ENCODE data around the gene ASTN2. TPM values are rescaled to one million over a fixed set of nuclear protein-coding genes. Genes with fewer than 3 reads are reported as not detected.

ASTN2 gene
- total and polyA plus RNA-seq, 12 donors, result 1.9 to 11.1 (median 4.0) TPM

- no peaks in the 10 kb centered on the region for H3K4me1 ChIP-seq
- no peak for TF ChIP-seq CTCF (IDR thresholded peaks at IDR 0.05)
- 30 to 36% methylated on average over 3 of the region's 3 CpGs for WGBS, 2 donors
- no peak overlapping the region for H3K4me3 ChIP-seq
- no peak overlapping the region for H3K27ac ChIP-seq
- ATAC-seq (no peak), DNase-seq (no peak)
- no peaks in the 10 kb centered on the region for H3K9me3 ChIP-seq
- peaks cover 0 to 3% (median 0%) of the 10 kb centered on the region in 7 donors for H3K27me3 ChIP-seq
- no peaks in the 10 kb centered on the region for H3K36me3 ChIP-seq
- intact Hi-C loops (cut with DNase I), result no loop called here
These were observed 311.3 kb downstream of the ASTN2 start for GRCh38 chr9:117103438-117104110.

GRCh38 chr9:117101008-117101407, 313.8 kb downstream of the ASTN2 start:
- Histone ChIP-seq H3K36me3 (no peaks in the 10 kb centered on the region), H3K27me3 (peaks cover 0 to 3% (median 0%) of the 10 kb centered on the region in 7 donors), H3K4me1 (no peaks in the 10 kb centered on the region), H3K4me3 (no peak overlapping the region), H3K27ac (no peak overlapping the region), H3K9me3 (no peaks in the 10 kb centered on the region)
- ATAC-seq (no peak), DNase-seq (no peak)
- intact Hi-C loops (cut with DNase I), result no loop called here
- 83 to 100% methylated on average over 1 of the region's 1 CpG for WGBS, 2 donors
- no peak for TF ChIP-seq CTCF (IDR thresholded peaks at IDR 0.05)

GRCh38 chr9:117098331-117098730, 316.5 kb downstream of the ASTN2 start:
- intact Hi-C loops (cut with DNase I), result loop anchor here in 1 of 10 donors (10.0 kb wide), 1 partner anchor 1666 kb away; no protein-coding TSS in a partner anchor
- peaks cover 0 to 6% (median 0%) of the 10 kb centered on the region in 9 donors for H3K4me1 ChIP-seq

GRCh38 chr9:117097761-117098160, 317.1 kb downstream of the ASTN2 start:
- Histone ChIP-seq H3K27me3 (no peaks in the 10 kb centered on the region), H3K4me1 (peaks cover 0 to 6% (median 0%) of the 10 kb centered on the region in 9 donors), H3K36me3 (no peaks in the 10 kb centered on the region), H3K9me3 (no peaks in the 10 kb centered on the region), H3K27ac (no peak overlapping the region), H3K4me3 (no peak overlapping the region)
- intact Hi-C loops (cut with DNase I), result loop anchor here in 1 of 10 donors (10.0 kb wide), 1 partner anchor 1667 kb away; no protein-coding TSS in a partner anchor
- no peak for ATAC-seq
- 83 to 85% methylated on average over 3 of the region's 3 CpGs for WGBS, 2 donors
- TF ChIP-seq CTCF (IDR thresholded peaks at IDR 0.05), result no peak
- DNase-seq, result no peak

More at GRCh38 chr9:117098331-117098730, 316.5 kb downstream of the ASTN2 start:
- H3K36me3 ChIP-seq, result no peaks in the 10 kb centered on the region
- H3K9me3 ChIP-seq, result no peaks in the 10 kb centered on the region
- no peak for ATAC-seq
- DNase-seq, result no peak
- no peak for TF ChIP-seq CTCF (IDR thresholded peaks at IDR 0.05)
- H3K27me3 ChIP-seq, result no peaks in the 10 kb centered on the region
- no peak overlapping the region for H3K4me3 ChIP-seq
- no peak overlapping the region for H3K27ac ChIP-seq
- 59 to 83% methylated on average over 3 of the region's 3 CpGs for WGBS, 2 donors
